GM19025 (cell line): ENCODE measurements around the gene CUTA.

Experiments used
- ATAC-seq: cut with Tn5 transposase; IDR thresholded peaks from one replicate; pipeline ENCODE4 v1.9.1; 2021; ENCODE audit warnings: mild to moderate bottlenecking, low read depth, moderate library complexity; ENCODE audit not compliant: unreplicated experiment

The CUTA gene

GRCh38 chr6:33425668-33426577 lies 8.0 kb upstream of the CUTA start:
- no peak for ATAC-seq

- ATAC-seq: no peak
Observed at GRCh38 chr6:33424855-33425667, 7.2 kb upstream of the CUTA start.

- no peak for ATAC-seq
Observed at GRCh38 chr6:33423777-33424176, 5.9 kb upstream of the CUTA start.

GRCh38 chr6:33421344-33421643 lies 3.4 kb upstream of the CUTA start:
- ATAC-seq: no peak

- ATAC-seq: no peak
Observed at GRCh38 chr6:33420491-33421343, 2.8 kb upstream of the CUTA start.

- ATAC-seq: no peak
Observed at GRCh38 chr6:33419580-33420490, 1.9 kb upstream of the CUTA start, which contains the start of gene SYNGAP1. Gene SYNGAP1, plus strand, starts transcription at chr6:33420065. Its CDS starts 200 bp downstream, at chr6:33420265.

GRCh38 chr6:33418690-33419291 lies 884 bp upstream of the CUTA start:
- ATAC-seq: no peak

GRCh38 chr6:33417128-33417902 lies 592 bp downstream of the CUTA start:
- no peak for ATAC-seq

- no peak for ATAC-seq
Observed at GRCh38 chr6:33416386-33417127, 1.4 kb downstream of the CUTA start.

GRCh38 chr6:33415831-33416230 lies 2.1 kb downstream of the CUTA start:
- ATAC-seq: no peak

GRCh38 chr6:33414592-33415271 lies 3.2 kb downstream of the CUTA start:
- ATAC-seq: no peak

- no peak for ATAC-seq
Observed at GRCh38 chr6:33413241-33414120, 4.4 kb downstream of the CUTA start.

GRCh38 chr6:33412140-33413009 lies 5.5 kb downstream of the CUTA start:
- no peak for ATAC-seq

- ATAC-seq: no peak
Observed at GRCh38 chr6:33411632-33412005, 6.3 kb downstream of the CUTA start.
